IMR-90 (cell line): ENCODE data around the gene IRAK1. TPM values are rescaled to one million over a fixed set of nuclear protein-coding genes. Genes with fewer than 3 reads are reported as not detected.
A peak's percentile ranks its signal among the peaks of the same experiment; 100 is the strongest.

Experiments
- ATAC-seq: fragments of 200-7000 bp; cut with Tn5 transposase; 2 replicates; pipeline ENCODE4 v1.9.1; 2020; ENCODE audit warnings: low read depth, mild to moderate bottlenecking, moderate library complexity
- BruUV-seq: library from RNA; stranded (reverse); fragments of 400-500 nt; replicated peaks from 2 replicates; lab custom pipeline; 2021; lab: Mats Ljungman, UMichigan
- CTCF ChIA-PET: fragments of 300-600 bp; formaldehyde crosslinking; extraction: SDS; loops from one replicate; lab custom pipeline; 2021; ENCODE audit warnings: antibody characterized with exemption; lab: Yijun Ruan, JAX
- POLR2A ChIA-PET: fragments of 300-600 bp; sonication (Branson Sonifier 250); formaldehyde crosslinking; loops from one replicate; lab custom pipeline; 2022; ENCODE audit warnings: antibody characterized with exemption; ENCODE audit not compliant: unreplicated experiment; lab: Charles Lee
- DNase-seq: peaks from one replicate; pipeline ENCODE4 v3.0.0; 2013
- H2AFZ ChIP-seq: replicated peaks from 2 replicates; pipeline ENCODE3; 2013; ENCODE audit warnings: low read length, mild to moderate bottlenecking; ENCODE audit not compliant: poor library complexity
- H2AK5ac ChIP-seq: 2 replicates; pipeline ENCODE4 v1.6.1; 2013; ENCODE audit warnings: low read depth, low read length, inconsistent platforms
- H2AK9ac ChIP-seq: replicated peaks from 2 replicates; pipeline ENCODE3; 2013; ENCODE audit warnings: mild to moderate bottlenecking, low read depth, low read length, moderate library complexity; ENCODE audit not compliant: poor library complexity
- H2BK120ac ChIP-seq: 2 replicates; pipeline ENCODE4 v1.6.1; 2013; ENCODE audit warnings: low read depth, low read length, inconsistent platforms
- H2BK15ac ChIP-seq: 3 replicates; pipeline ENCODE4 v1.6.1; 2013; ENCODE audit warnings: low read depth, low read length, inconsistent platforms
- H2BK20ac ChIP-seq: 2 replicates; pipeline ENCODE4 v1.6.1; 2013; ENCODE audit warnings: low read depth, mild to moderate bottlenecking, inconsistent platforms, low read length, moderate library complexity
- H2BK5ac ChIP-seq: 2 replicates; pipeline ENCODE4 v1.6.1; 2013; ENCODE audit warnings: mild to moderate bottlenecking, low read depth, low read length, inconsistent platforms; ENCODE audit not compliant: poor library complexity, severe bottlenecking
- H3K14ac ChIP-seq: replicated peaks from 2 replicates; pipeline ENCODE4 v1.6.1; 2013; ENCODE audit warnings: low read depth, low read length, inconsistent platforms
- H3K18ac ChIP-seq: 2 replicates; pipeline ENCODE4 v1.6.1; 2013; ENCODE audit warnings: low read depth, low read length, control low read depth
- H3K23ac ChIP-seq: 2 replicates; pipeline ENCODE4 v1.6.1; 2013; ENCODE audit warnings: low read depth, low read length, inconsistent platforms
- H3K27ac ChIP-seq: 2 replicates; pipeline ENCODE4 v1.5.1; 2013; ENCODE audit warnings: mild to moderate bottlenecking, control low read depth, low read length; ENCODE audit not compliant: insufficient read depth
- H3K27me3 ChIP-seq: 2 replicates; pipeline ENCODE4 v1.6.1; 2013; ENCODE audit warnings: low read length; ENCODE audit not compliant: control insufficient read depth, insufficient read depth
- H3K36me3 ChIP-seq: 2 replicates; pipeline ENCODE4 v1.6.1; 2013; ENCODE audit warnings: low read length, mixed read lengths; ENCODE audit not compliant: control insufficient read depth, insufficient read depth
- H3K4ac ChIP-seq: 2 replicates; pipeline ENCODE4 v1.6.1; 2013; ENCODE audit warnings: low read depth, low read length, inconsistent platforms
- H3K4me1 ChIP-seq: 2 replicates; pipeline ENCODE4 v1.6.1; 2013; ENCODE audit warnings: low read length, mixed read lengths; ENCODE audit not compliant: control insufficient read depth, insufficient read depth
- H3K4me2 ChIP-seq: 2 replicates; pipeline ENCODE4 v1.6.1; 2013; ENCODE audit warnings: low read depth, mild to moderate bottlenecking, control low read depth, low read length, moderate library complexity
- H3K4me3 ChIP-seq: 2 replicates; pipeline ENCODE4 v1.5.1; 2013; ENCODE audit warnings: low read depth, mild to moderate bottlenecking, control low read depth, low read length, moderate library complexity; ENCODE audit not compliant: insufficient read depth
- H3K56ac ChIP-seq: 2 replicates; pipeline ENCODE4 v1.6.1; 2013; ENCODE audit warnings: low read length, inconsistent platforms; ENCODE audit not compliant: insufficient read depth; ENCODE audit errors: extremely low read depth
- H3K79me1 ChIP-seq, 2 experiments: 2 replicates each; pipeline ENCODE4 v1.6.1; 2013; ENCODE audit warnings: low read length in 2 of 2, inconsistent platforms in 1 of 2, low read depth in 1 of 2
- H3K9ac ChIP-seq: 2 replicates; pipeline ENCODE4 v1.6.1; 2013; ENCODE audit warnings: low read depth, low read length, control low read depth
- H3K9me1 ChIP-seq: 2 replicates; pipeline ENCODE4 v1.6.1; 2013; ENCODE audit warnings: low read length, inconsistent platforms; ENCODE audit not compliant: insufficient read depth
- H3K9me3 ChIP-seq: 2 replicates; pipeline ENCODE4 v1.6.1; 2013; ENCODE audit warnings: low read length; ENCODE audit not compliant: control insufficient read depth, insufficient read depth
- H4K20me1 ChIP-seq: 2 replicates; pipeline ENCODE4 v1.6.1; 2013; ENCODE audit warnings: low read length, inconsistent platforms; ENCODE audit not compliant: insufficient read depth
- H4K5ac ChIP-seq: 2 replicates; pipeline ENCODE4 v1.6.1; 2013; ENCODE audit warnings: mild to moderate bottlenecking, low read depth, low read length, control low read depth
- H4K8ac ChIP-seq, 2 experiments: 2 replicates each; pipeline ENCODE4 v1.6.1; 2013; ENCODE audit warnings: low read depth in 2 of 2, low read length in 2 of 2, control low read depth in 1 of 2, inconsistent platforms in 1 of 2
- H4K91ac ChIP-seq: 2 replicates; pipeline ENCODE4 v1.6.1; 2013; ENCODE audit warnings: low read depth, low read length, inconsistent platforms; ENCODE audit not compliant: insufficient read depth
- BHLHE40 ChIP-seq: fragments of 150-350 bp; IDR thresholded peaks from 2 replicates; pipeline ENCODE4 v1.6.1; 2016; ENCODE audit warnings: mild to moderate bottlenecking, low read depth, low read length
- CTCF ChIP-seq: conservative IDR thresholded peaks from 2 replicates; pipeline ENCODE4 v1.5.1; 2012; ENCODE audit warnings: mild to moderate bottlenecking, low read depth, low read length, improper control_type of control experiment
- NFE2L2 ChIP-seq: fragments of 150-350 bp; IDR thresholded peaks from 2 replicates; pipeline ENCODE4 v1.6.1; 2016; ENCODE audit warnings: low read depth, mild to moderate bottlenecking, low read length
- POLR2A ChIP-seq: IDR thresholded peaks from 2 replicates; pipeline ENCODE4 v1.6.1; 2012; ENCODE audit warnings: mild to moderate bottlenecking, low read depth, low read length
- RFX5 ChIP-seq: IDR thresholded peaks from 2 replicates; pipeline ENCODE4 v1.8.0; 2012; ENCODE audit warnings: low read depth, mild to moderate bottlenecking, low read length, moderate library complexity
- SMC3 ChIP-seq: fragments of 150-350 bp; IDR thresholded peaks from 2 replicates; pipeline ENCODE4 v1.6.1; 2016; ENCODE audit warnings: low read depth, mild to moderate bottlenecking, antibody characterized with exemption, low read length, moderate library complexity
- WGBS, 2 experiments: methylation state at CpG; one replicate each; pipeline versions ENCODE4 v1.1.5 to v1.1.7; 2013; ENCODE audit warnings: missing lambda C conversion rate in 2 of 2; ENCODE audit not compliant: insufficient read length in 1 of 2; ENCODE audit errors: extremely low coverage in 2 of 2; 5-methylcytosine and 5-hydroxymethylcytosine counted together
- dilution Hi-C: fragments of 300-500 bp; cut with HindIII; formaldehyde crosslinking; loops from one replicate; pipeline ENCODE4 v1.14.3; 2018; ENCODE audit warnings: low sequenced_read_pairs; ENCODE audit not compliant: unreplicated experiment
- in situ Hi-C: fragments of 300-500 bp; cut with MboI; formaldehyde crosslinking; loops from 3 replicates; pipeline ENCODE4 v1.14.3; 2019; ENCODE audit warnings: low sequenced_read_pairs, inconsistent platforms, mixed read lengths
- intact Hi-C: fragments of 100-400 bp; cut with micrococcal nuclease; formaldehyde crosslinking; loops from 2 replicates; pipeline ENCODE4 v1.10.0; 2022
- polyA plus RNA-seq, 3 experiments: library from polyadenylated mRNA; depleted of rRNA; stranded (reverse); fragments of >200 nt; gene quantifications; 2 replicates each; pipeline ENCODE4 v1.2.3, GENCODE V29; 2012; ENCODE audit warnings: low replicate concordance in 1 of 3
- total RNA-seq: library from RNA; depleted of rRNA; stranded (reverse); fragments of >200 nt; gene quantifications from 2 replicates; pipeline ENCODE4 v1.2.3, GENCODE V29; 2012

The IRAK1 gene
- total and polyA plus RNA-seq, 2 of the 4 experiments (the other 2 are of a cell fraction), result 33.3 to 50.2 TPM

GRCh38 chrX:154018518-154019060, 1.1 kb downstream of the IRAK1 start:
- H2BK120ac ChIP-seq, result peak overlapping the region; percentile 13; the same call in 1 of the 2 replicates
- peak overlapping the region; percentile 83 for H3K14ac ChIP-seq
- H3K27me3 ChIP-seq, result no peaks in the 10 kb centered on the region
- no peak overlapping the region for H2BK15ac ChIP-seq
- H3K4me1 ChIP-seq, result peaks cover 24% of the 10 kb centered on the region
- H3K4me3 ChIP-seq, result peak overlapping the region; percentile 59
- dilution Hi-C loops (no loop called here), intact Hi-C loops (loop anchor here (1.0 kb wide), 1 partner anchor 22 kb away; no protein-coding TSS in a partner anchor), in situ Hi-C loops (no loop called here)
- H3K36me3 ChIP-seq, result peaks cover 20% of the 10 kb centered on the region
- peak overlapping the region; percentile 96 for H3K4me2 ChIP-seq
- peak overlapping the region; percentile 66 for H4K91ac ChIP-seq
- ATAC-seq (no peak), DNase-seq (no peak)
- no TSS peak for BruUV-seq
- H4K8ac ChIP-seq, result peak overlapping the region; percentile 80 to 86; a peak in 3 of 4 replicates
- TF ChIP-seq RFX5 (no peak), POLR2A (no peak), BHLHE40 (no peak), SMC3 (no peak), NFE2L2 (no peak), CTCF (no peak)
- ChIA-PET POLR2A (no interaction called here), CTCF (no interaction called here)
- H3K27ac ChIP-seq, result peak overlapping the region; percentile 90
- peaks cover 0 to 20% of the 10 kb centered on the region in 2 experiments; a peak in 2 of 4 replicates for H3K79me1 ChIP-seq
- 0 out of 2 replicates have a peak overlapping the region, but pooled peaks have one; percentile 3 for H3K56ac ChIP-seq
- H3K9me1 ChIP-seq, result no peaks in the 10 kb centered on the region
- peak overlapping the region; percentile 74 for H2BK5ac ChIP-seq
- peak overlapping the region; percentile 45; the same call in 1 of the 2 replicates for H3K18ac ChIP-seq
- WGBS, 2 experiments, result 50% methylated on average over 2 of the region's 15 CpGs; no CpG with 5 or more reads in 1 of the 2 experiments
- H4K5ac ChIP-seq, result peak overlapping the region; percentile 77
- peak overlapping the region; percentile 78 for H3K4ac ChIP-seq
- H2BK20ac ChIP-seq, result no peak overlapping the region
- no peaks in the 10 kb centered on the region for H4K20me1 ChIP-seq
- peak overlapping the region; percentile 97 for H2AK9ac ChIP-seq
- peak overlapping the region; percentile 82 for H2AFZ ChIP-seq
- H3K9me3 ChIP-seq, result no peaks in the 10 kb centered on the region
- peak overlapping the region; percentile 91 for H3K9ac ChIP-seq
- H2AK5ac ChIP-seq, result peak overlapping the region; percentile 89
- peak overlapping the region; percentile 71; the same call in 1 of the 2 replicates for H3K23ac ChIP-seq
